Fibroblast of gingiva (primary cell): ENCODE data around the gene ARHGAP15.

Experiments used
- DNase-seq: peaks from one replicate; pipeline ENCODE4 v3.0.0-alpha.2; 2011; ENCODE audit warnings: low read depth

ARHGAP15 gene

DNA sequence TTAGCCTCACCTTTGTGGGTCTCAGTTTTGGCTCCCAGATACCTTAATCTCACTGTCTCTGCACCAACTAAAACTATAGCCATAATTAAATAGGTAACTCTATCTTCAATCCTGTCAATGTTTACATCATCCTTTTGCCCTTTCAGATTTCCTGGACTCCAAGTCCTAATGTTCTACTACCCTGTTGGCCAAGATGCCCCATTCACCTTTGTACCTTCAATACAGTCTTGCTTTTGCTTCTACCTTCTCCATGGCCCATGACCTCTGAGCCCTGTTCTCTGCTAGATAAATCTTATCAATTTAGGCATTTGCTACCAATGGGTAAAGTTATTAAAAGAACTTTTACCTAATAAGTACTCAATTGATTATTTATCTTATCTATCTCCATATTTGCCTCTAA, 635.5 kb downstream of the ARHGAP15 start:
- DNase-seq = no peak

DNA sequence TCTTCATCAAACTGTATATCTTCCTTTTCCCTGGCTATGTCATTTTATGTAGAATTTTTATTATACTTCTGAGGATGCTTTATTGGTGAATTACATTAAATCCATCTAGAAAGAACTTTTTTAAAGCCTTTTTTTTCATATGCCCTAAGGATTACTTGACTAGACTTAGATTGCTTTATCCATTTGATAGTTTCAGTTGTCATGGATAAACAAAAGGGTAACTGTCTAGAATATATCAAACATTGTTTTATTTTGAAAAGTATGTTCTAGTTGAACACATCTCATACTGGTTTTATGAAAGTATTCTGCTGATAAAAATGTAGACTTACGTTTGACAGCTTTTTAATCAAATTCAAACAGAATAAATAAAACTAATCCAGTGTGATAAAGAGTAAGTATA, 639.8 kb downstream of the ARHGAP15 start:
- DNase-seq = no peak

DNA sequence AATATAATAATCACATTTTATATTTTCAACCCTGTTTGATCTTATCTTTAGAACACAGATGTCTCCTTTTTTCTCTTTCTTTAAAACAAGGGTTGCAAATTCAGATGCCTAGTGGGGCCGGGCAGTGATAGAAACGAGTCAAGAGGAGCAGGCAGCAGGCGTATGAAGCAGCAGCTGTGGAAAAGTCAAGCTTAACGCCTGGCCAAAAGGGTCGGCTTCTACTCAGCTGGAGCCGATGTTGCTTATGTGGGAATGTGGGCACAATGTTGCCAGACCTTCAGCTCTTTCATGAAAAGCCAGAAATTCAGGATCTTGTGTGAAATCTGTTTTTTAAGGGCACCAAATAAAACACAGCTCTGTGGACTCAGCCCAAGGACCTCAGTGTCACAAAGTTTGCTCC, 642.7 kb downstream of the ARHGAP15 start:
- no peak for DNase-seq

DNA sequence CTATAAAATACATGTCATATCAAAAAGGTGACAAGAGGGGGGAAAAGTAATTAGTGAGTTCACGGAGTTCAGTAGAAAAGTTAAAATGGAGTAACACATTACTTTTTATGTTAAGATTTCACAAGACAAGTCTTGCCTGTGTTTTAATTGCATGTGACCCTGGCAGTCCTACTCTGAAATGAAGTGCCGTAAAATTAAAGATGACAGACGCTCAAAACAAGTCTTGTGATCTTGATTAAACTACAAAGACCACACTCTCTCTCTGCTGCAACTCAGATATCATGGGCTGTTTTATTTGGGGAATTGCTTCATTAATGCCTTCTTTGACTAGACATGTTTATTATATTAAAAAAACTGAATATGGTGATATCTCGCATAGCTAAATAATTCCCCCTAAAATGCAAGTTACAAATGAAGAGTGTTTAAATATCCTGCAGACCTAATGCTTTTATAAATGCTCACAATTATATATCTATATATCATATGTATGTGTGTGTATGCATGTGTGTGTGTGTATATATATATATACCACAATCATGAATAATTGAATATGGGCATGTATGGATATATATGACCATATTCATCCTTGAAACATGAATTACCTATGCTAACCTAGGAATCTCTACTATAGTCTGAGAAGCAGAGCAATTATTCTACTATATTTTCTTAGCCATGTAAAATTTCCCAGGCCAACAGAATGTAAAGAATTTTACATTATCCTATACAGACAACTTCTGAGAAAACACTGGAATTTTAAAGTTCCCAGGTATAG, 647.5 kb downstream of the ARHGAP15 start:
- no peak for DNase-seq

DNA sequence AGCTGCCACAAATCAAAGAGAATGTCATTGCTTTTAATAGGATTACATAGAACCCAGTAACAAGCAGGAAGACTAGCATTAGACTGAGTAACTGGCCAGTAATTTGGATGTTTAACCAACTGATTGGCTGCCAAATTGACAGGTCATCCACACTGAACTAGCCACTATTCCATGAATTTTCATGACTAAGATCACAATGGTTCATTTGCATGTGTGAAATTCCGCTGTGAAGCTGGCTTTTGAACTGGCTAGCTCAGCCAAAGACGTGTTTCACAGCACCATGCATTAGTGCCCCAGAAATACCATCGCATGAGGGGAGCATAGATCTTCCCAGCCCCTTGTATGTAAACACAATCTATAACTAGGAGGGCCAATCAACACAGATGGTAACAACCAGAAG, 649.8 kb downstream of the ARHGAP15 start:
- DNase-seq = no peak

DNA sequence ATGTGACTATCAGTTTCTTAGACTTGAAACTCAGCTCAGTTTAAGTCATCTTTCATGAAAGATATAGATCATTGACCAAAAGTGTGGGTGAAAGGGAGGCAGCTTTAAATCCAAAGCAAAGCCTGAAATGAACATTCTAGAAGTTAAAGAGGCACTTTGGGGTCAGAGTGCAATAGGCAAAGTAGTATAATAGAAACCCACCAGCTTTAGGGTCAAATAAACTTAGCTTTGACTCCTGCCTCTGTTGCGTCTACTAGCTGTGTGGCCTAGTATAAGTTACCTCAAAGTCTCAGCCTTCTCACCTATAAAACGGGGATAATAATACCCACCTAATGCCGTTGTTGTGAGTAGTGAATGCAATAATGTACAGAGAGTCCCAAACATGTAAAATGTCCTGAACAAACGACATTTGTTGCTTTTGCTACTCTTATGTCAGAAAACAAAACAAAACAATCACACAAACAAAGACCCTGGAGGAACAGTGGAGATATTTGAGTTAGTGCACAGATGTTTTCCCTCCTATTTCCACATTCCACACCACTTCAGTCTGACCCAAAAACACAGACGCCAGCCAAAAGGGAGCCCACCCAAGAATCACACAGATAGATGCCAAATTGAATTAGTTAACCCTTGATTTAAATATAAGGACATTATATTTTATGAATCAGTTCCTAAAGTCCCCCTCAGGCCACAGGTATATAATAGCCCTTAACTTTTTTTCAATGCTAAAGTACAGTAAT, 657.0 kb downstream of the ARHGAP15 start:
- DNase-seq = no peak

DNA sequence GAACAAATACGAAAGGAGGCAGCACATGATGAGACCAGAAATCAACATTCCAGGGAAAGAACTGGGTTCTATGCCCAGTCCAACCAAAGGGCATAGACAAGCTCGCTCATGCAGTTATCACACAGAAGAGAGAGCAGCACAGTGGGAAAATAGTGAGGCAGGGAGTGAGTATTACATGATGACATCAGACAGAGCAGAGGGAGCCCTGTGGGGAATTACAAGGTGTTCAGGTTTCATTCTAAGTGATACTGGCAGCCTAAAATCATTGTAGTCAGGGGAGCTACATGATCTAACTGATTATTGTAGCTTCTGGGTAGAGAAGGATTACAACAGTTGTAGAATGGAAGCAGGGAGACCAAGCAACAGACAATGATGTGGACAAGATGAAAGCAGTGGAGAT, 658.5 kb downstream of the ARHGAP15 start:
- DNase-seq = no peak

DNA sequence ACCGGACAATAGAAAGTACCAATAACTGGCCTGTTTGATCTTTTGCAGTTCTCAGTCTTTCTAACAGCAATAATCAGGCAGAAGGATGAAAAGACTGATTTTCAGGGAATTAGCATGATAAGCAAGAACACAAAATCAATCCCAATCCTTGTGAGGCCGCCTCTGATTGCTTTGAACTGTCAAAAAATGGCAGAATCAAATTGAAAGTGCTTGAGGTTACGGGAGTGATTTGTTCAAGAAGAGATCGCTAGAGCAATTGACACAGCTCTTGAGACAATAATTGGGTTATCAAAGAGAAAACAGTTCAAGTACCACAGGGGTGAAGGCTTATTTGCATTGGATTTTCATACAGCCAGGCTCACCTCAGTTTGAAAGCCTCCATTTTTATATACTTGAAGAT, 663.4 kb downstream of the ARHGAP15 start:
- DNase-seq = no peak

DNA sequence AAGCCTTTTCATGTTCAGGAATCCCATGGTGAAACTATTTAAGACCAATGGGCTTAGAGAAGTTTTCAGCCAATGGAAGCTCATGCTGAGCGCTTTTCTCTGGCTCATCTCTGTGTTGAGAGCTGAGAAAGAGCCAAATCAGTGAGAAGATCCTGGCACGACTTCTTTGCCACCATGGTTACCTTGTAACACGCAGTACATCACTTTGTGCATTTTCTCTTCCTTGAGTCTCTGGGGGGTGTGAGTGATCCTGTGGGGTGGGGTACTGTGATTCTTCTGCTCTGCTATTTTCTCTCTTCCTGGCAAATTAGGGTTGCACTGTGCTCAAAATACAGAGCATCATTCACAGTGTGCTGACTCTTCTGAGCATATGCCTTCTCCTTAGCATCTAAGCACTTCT, 664.2 kb downstream of the ARHGAP15 start:
- DNase-seq = no peak

DNA sequence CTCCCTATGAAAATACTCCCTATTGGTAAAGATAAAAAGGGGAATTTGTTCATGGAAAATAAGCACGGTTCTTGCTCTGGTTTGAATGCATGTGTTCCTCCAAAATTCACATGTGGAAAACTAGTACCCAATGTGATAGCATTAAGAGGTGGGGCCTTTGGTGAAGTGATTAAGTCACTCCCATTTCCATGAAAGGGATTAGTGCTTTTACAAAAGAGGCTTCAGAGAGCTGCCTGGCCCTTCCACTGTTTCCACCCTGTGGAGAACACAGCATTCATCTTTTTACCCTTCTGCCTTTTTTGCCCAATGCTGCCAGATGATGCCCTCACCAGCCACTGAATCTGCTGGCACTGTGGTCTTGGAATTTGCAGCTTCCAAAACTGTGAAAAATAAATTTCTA, 666.8 kb downstream of the ARHGAP15 start:
- DNase-seq = no peak

DNA sequence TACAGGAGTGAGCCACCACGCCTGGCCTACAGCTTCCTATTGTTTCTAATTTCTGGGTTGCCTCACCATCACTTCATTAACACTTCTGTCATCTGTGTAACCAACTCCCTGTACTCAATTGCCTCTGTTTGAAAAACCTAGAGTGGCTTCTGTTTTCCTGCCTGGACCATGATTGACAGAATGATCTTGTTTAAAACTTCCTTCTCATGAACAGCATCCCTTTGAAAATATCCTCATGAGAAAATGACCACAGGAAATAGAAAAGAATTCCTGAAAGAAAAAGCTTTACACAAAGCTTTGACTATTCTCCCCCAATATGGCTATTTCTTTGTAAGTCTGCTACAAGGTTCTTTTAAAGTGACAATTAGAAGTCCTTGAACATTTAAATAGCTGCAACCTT, 672.3 kb downstream of the ARHGAP15 start:
- DNase-seq = no peak

DNA sequence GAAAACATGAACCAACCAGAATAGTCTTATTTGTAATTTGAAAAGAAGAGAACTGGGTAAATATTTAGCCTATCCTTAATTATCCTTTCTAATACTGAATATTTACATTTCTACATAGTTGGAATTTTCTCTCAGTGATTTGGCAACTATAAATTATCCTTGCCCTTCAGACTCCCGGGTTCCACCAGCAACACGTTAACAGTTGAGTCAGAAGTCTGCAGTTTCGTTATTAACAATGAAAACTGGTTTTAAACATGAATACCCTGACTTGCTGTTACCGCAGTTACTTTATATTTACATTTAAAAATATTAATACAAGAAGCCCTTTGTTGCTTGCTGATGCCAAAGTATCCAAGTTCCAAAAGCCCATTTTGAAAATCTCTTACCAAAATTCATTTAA, 673.0 kb downstream of the ARHGAP15 start:
- DNase-seq = peak; percentile 66

DNA sequence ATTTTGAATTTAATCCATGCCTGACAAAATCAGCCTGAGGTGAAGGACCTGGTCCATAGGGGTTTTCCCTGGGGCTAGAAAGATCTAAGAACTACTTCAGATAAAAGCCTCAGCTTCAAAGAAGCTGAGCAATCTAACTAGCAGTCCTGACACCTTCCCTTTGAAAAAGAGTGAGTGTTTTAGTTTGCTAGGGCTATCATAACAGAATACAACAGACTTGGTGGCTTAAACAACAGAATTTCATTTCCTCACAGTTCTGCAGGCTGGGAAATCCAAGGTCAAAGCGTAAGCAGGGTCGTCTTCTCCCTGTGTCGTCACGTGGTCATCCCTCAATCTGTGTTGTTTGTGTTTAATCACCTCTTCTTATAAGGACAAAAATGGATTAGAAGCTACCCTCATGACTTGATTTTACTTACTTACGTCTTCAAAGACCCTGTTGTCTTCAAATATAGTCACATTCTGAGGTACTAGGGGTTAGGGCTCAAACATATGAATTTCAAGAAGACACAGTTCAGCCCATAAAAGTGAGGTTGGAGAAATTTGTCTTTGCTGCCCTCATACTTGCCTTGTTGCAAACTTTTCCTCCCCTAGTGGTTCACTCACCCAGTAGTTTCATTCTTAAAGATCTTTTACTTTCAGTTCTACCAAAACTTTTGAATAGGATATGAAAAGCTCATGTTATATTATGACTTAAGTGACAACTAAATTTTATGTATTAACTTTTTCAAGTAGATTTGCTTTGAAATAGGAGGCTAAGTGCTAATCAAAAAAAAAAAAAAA, 673.8 kb downstream of the ARHGAP15 start:
- no peak for DNase-seq

DNA sequence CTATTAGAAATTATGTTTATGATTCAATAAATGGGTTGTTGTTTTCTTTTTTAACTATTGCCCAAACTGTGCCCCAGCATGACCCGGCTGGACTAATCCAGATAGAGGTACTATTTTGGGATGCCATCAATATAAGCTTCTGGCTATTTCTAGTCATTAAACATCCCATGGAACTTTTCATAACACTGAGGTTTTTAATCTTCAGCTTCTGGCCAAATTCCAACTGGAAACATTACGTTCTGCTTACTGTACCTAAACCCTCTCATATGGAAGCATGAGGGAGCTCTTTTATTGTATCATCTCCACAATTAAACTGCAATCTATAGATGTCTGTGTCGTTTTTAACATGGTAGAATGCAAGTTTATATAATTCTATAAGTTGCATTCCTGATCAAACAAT, 674.7 kb downstream of the ARHGAP15 start:
- no peak for DNase-seq

DNA sequence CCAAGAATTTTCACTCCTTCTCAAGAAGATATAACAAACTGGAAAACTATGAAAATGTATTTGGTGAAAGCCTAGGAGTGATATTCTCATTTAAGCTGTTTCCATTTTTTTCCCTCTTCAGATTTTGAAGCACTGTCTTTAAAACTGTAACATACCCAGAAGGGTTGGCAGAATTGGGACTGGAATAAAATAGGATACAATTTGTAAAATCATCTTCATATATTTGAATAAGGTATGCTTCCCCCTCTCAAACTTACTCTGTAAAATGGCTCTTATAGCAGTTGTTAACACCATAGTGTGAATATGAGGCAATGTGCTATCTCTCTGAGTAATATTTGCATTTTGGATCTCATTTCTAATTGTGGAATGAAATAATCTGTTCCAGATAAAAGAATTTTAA, 676.4 kb downstream of the ARHGAP15 start:
- DNase-seq = no peak

DNA sequence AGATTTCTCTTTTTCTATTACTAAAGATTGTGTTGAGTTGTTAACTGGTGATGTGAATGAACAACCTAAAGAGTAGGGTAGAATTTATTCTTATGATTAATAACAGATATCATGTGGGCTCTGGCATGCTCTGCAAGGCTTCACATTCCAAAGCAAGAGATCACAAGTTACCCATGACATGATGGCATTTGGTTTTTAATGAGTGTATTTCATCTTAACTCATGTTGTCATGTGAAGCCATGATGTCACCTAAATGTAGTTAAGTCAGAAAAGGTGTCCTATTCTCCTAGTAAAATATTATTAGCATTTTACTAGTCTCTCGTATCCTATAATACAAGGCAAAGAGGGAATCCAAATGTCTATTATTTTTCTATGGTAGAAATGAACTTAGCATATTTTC, 678.0 kb downstream of the ARHGAP15 start:
- peak; percentile 47 for DNase-seq

DNA sequence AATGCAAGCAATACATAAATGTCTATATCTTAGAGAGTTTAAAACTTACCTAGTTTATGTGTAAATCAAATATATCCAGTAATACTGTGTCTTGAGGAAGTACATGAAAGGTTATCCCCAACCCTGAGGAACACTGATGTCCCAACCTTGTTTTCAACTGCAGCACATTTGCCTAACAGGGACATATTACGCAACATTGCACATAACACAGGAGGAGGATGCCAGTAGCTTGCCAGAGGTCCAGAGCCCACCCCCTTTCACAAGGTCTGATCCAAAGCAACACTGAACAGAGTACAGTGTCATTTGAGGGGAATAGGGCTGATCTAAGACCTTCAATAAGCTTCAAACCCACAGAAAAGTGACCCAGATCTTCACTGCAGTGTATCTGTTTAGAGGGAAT, 678.5 kb downstream of the ARHGAP15 start:
- peak; percentile 79 for DNase-seq

DNA sequence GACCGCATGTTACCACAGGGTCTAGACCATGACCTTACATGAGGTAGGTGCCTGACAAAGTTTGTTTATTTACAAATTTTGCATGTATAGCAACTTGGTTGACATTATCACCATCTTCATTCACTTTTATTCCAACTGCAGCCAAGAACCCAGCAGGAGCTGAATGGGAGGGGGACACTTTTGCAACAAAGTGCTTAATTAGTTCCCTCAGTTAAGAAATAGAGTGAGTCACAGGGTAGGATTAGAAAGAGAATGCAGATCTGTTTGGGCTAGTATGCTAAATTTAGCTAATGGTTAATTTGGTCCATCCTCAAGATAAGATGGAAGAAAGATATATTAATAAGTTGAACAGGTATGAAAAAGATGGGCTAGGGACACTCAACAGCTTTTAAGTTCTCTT, 678.9 kb downstream of the ARHGAP15 start:
- DNase-seq = peak; percentile 52

DNA sequence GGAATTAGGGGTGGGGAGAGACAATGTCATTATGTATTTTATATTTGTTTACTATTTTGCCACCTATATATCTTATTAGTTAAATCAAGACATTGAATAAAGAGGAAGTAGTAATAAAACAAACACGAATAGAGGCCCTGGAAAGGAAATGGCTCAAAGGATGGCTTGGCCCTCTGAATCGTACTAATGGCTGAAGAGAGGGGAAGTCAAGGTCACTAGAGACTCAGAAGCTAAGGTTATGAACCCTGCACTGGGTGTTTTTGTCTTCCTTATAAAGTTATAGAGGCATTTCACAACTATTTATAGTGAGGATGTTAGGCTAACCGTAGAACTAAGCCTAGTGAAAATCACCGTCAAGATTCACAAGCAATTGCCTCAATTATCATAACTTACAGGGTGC, 685.9 kb downstream of the ARHGAP15 start:
- no peak for DNase-seq

DNA sequence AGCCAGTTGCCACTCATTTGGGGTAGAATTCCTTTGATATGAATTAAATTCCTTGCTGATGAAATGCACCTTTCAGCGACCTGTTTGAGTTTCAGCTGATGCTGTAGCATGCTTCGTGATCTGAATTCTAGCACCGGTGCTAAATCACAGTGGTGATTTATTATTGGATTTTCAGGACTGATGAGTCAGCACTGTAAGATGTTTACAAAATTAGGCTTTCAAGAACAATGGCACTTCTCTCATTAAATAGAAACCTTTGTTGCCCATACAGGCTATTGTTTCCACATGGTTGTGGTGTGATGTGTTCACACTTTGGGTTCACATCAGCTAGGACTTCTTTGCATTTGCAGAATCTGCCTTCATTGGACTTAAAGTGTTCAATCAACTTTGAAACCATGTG, 687.7 kb downstream of the ARHGAP15 start:
- DNase-seq = no peak
